Activated CD8-positive, alpha-beta memory T cell treated with anti-CD3 and anti-CD28 coated beads, Interleukin-2, amount 50 U/mL, for 24 hours (primary cell): Measurements from ENCODE around the gene GALK2.

Experiments used
- DNase-seq: peaks from one replicate; pipeline ENCODE4 v3.0.0-alpha.2; 2020; ENCODE audit errors: extremely low read depth

The GALK2 gene

DNA sequence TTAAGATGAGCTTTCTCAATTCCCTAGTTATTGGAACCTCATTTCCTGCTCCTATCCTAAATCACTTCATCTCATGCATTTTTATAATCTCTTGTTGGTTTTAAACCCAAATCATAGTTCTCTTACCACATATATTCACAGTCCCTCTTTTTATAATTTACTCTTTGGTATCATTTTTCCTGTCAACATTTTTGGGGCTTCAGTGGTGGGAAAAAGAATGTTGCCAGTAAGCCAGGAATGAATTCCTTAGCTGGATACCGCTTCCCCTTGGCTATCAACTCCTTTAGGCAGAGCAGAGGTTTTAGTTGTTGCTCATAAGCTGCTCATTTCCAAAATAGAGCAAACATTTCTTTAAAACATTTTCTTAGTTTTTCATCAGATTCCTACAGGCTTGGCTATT, 112.3 kb downstream of the GALK2 start:
- DNase-seq, result no peak

DNA sequence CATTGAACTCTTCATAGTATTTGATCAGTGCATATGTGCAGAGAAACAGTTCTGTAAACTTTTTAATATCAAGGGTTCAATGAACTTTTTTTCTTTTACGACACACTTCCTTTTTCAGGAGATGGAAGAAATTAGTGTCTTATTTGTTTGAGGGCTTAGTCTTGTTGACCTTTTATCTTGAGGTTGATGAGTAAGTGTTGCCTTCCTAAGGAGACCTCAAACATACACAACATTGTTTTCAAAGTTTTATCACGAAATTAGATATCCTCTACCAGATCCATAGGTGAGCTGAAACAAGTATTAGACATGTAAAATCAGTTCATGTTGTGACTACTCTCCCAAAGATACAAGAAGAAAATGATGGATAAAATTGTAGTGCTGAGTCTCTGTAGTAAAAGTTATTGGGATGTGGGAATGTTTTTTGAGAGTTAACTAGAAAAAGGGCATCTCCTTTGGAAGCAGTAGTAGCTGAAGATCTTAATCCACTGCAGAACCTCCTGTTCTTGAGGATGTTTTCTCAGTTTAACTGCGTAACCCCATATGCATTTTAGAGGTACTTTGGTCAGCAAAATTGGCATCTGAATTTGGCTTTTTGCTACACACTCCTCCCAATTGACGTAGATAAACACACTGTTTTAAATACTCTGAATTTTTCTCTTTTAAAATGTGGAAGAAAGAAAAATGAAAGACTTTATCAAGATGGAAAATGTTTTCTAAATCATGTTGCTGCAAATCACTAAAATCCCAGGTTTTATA, 116.8 kb downstream of the GALK2 start:
- DNase-seq, result no peak

DNA sequence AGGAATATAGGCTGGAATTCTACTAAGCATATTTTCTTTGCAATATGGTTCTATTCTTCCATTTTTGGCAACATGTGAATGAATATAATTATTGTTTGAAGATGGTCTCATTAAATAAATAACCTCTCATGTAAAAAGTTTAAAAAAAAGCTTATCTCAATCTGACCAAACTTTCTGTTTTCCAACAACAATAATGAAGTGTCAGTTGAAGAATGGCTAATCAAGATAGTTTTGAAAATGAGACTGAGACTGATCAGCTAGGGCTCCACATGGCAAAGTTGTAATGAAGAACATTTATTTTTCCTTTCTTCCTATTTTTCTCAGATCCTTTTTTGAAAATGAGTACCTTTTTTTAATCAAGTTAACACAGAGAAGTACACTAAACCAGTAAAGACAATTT, 117.4 kb downstream of the GALK2 start:
- DNase-seq, result no peak

DNA sequence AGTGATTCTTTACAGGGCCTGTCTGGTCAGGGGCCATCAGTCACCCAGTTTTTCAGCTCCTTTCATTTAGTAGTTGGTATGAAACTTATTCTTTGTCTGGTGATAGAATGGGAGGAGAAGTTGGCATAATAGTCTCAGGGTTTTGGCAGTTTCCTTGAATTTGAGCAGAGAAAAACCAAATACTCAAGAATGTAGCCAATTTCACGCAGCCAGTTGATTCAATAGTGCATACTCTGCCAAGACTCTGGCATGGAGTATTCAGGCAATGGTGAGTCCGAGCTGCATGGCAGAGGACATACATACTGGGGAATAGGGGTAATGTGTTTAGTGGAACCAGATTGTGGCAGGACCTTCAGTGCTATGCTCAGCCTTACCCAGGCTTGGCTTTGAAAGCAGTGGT, 118.3 kb downstream of the GALK2 start:
- DNase-seq, result no peak

DNA sequence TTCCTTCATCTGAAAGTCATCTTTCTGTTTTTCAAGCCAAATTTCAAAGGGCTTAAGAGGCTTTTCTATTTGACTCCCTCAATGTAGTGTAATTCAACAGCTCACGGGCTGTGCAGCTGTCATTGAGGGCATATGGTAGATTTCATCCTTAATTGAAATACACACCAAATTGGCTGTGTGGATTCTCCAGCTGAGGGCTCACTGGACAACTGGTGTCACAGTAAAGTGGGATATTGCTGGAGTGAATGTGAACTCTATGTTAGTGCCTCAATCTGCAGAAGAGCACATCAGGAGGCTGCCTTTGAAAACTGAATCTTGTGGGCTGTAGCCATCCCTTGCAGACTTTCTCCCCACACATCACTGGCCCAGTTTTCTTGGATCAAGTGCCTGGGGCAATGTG, 120.1 kb downstream of the GALK2 start:
- DNase-seq, result no peak

DNA sequence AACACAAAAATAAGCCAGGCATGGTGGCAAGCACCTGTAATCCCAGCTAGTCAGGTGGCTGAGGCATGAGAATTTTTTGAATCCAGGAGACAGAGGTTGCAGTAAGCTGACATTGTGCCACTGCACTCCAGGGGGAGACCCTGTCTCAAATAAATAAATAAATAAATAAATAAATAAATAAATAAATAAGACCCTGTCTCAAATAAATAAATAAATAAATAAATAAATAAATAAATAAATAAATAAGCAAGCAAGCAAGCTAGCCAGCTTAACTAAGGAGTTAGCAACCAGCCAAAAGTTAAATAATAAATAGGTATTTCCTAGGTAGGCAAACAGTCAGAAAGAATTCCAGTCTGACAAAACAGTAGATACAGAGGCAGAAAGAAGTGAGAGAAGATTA, 123.9 kb downstream of the GALK2 start:
- DNase-seq, result no peak

DNA sequence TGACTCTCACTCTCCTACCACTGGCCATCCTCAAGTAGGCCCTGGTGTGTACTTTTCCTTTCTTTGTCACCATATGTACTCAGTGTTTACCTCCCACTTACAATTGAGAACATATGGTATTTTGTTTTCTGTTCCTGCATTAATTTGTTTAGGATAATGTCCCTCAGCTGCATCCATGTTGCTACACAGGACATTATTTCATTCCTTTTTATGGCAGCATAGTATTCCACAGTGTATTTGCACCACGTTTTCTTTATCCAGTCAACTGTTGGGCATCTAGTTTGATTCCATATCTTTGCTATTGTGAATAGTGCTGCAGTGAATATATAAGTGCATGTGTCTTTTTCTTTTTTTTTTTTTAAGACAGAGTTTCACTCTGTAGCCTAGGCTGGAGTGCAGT, 126.2 kb downstream of the GALK2 start:
- no peak for DNase-seq

DNA sequence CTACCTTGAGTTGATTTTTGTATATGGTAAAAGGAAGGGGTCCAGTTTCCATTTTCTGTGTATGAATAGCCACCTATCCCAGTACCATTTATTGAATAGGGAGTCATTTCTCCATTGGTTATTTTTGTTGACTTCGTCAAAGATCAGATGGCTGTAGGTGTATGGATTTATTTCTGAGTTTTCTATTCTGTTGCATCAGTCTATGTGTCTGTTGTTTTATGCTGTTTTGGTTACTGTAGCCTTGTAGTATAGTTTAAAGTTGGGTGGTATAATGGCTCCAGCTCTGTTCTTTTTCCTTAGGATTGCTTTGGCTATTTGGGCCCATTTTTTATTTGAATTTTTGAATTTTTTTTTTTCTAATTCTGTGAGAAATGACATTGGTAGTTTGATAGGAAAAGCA, 127.5 kb downstream of the GALK2 start:
- DNase-seq, result no peak

DNA sequence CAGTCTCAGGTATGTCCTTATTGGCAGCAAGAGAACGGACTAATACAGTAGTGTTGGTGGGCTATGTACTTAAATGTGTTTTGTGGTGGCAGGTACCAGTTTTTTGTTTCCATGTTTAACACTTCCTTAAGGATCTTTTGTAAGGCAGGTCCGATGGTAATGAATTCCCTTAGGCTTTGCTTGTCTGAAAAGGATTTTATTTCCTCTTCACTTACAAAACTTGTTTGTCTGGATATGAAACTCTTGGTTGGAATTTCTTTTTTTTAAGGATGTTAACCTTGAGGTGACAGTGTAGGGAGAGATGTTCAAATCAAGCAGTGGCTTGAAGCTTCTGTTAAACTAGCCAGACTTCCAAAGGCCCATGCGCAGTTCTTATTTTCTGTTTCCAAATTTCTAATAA, 130.8 kb downstream of the GALK2 start:
- DNase-seq, result no peak

DNA sequence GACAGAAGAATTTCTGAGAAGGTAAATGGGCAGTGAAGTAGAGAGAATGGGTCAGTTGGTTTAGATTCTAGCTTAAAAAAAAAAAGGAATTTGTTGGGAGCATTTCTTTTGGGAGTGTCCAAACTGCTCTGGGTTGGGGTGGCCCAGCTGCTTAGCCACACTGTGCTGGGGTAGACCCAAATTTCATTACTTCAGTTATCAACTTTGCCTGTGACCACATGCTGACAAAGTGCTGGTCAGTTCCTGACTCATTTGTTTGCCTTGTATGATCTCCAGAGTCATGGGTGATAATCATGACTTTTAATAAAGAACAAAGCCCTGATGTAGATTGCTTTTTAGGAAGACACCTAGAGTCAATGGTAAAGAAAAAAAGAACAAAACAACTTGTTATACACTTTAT, 131.5 kb downstream of the GALK2 start:
- no peak for DNase-seq

DNA sequence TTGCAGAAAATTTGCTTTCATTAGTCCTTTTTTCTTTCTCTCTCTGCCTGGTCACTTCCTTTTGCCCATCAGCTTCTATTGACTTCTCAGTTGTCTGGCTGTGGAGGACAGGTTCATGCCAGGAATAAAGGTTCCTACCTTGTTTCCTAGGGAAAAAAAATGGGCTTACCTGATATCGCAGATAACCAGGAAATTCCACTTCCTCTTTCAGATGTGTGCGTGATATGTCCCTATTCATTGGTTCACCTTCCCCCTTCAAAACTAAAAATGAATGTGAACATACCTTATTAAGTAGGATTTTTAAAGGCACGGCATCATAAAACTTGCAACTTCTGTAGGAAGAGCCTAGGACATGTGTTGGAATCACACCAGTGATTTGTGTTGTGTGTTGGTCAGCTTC, 133.0 kb downstream of the GALK2 start:
- DNase-seq, result no peak

DNA sequence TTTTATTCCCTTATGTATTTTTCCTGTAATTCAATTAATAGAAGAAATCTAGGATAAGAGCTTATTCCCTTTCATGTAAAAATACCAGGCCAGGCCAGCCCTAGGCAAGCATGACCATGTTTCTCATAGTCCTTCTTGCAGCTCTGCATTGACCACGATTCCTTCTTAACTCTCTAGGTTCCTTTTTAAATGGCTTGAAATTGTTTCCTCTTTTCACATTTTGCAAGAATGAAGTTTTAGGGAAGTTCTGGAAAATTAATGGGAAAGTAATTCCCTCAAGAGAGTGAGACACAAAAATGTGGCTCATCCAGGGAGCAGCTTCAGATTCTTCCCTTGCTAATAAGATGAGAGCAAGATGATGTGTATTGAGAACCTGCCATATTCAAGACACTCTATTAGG, 136.5 kb downstream of the GALK2 start:
- no peak for DNase-seq

DNA sequence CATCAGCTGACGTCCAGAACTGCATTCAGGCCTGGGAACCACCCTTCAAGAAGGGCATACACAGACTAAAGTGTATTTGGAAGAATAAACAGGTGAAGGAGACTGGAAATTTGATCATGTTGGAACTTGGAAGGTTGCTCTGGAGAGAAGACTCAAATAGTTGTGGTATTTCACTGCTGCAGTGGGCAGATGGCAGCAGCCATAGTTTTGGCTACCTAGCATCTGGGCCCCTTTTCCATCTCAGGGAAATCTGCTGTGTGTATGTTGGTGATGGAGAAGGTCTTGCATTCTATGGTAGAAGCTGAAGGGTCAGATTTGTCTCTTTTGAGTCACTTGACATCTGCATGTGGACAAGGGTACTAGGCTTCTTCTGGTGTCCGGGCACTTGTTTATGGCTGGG, 138.6 kb downstream of the GALK2 start:
- no peak for DNase-seq

DNA sequence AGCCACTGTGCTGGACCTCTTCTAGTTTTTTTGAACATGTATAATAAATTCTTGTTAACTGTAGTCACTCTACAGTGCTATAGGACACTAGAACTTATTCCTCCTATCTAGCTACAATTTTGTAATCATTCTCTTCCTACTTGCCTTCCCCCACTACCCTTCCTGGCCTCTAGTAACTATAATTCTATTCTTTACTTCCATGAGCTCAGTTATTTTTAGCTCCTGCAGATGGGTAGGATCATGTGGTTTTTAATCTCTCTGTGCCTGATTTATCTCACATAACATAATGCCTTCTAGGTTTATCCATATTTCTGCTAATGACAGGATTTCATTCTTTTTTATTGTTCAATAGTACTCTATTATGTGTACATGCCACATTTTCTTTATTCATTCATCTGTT, 139.8 kb downstream of the GALK2 start:
- DNase-seq, result no peak

DNA sequence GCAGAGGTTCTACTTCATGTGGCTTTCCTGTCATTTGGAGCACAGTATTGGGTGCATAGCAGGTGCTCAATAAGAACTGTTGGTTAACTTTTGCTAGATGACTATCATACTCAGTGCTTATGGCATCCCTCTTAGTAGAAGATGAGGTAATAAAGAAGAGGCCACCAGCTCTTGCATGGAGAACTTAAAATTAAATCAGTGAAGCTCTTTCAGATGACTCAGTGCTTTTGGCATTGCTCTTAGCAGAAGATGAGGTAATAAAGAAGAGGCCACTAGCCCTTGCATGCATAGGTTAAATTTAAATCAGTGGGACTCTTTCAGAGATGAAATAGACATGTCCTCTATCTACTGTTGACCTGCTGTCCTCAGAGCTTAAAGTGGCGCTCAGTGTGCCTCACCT, 143.6 kb downstream of the GALK2 start:
- no peak for DNase-seq

DNA sequence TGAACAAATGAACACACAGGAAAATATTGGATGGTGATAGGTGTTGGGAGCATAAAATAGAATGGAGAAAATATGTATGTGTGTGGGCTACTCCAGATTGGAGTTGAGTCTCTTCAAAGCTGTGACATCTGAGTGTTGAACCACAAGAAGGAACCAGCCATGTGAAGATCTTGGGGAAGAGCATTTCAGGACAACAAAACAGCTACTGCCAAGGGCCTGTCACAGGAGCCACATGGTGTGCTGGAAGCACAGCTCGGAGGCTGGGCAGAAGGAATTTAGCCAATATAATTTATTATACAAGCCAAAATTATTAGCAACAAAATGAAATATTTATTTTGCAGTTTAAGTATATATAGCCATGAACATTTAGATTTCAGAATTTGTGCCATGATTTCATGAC, 144.7 kb downstream of the GALK2 start:
- DNase-seq, result no peak

DNA sequence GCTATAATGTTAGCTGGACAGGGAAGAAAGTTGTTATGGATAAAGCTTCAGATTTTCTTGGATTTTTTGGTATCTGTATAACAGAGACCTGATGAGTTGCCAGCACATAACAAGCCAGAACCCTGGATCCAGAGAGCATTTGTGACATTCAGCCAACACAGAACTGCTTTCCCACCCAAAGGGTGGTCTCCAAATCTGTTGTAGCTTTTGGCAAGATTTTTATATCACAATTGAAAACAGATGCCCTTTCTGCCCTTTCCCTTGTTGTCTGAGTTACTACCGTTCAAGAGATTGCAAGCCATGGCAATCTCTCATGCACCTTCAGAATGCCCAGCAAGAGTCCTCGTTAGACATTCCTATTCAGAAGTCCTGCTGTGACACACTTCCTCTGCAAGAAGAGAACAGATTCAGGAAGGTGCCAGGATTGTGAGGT, 145.4 kb downstream of the GALK2 start:
- no peak for DNase-seq

DNA sequence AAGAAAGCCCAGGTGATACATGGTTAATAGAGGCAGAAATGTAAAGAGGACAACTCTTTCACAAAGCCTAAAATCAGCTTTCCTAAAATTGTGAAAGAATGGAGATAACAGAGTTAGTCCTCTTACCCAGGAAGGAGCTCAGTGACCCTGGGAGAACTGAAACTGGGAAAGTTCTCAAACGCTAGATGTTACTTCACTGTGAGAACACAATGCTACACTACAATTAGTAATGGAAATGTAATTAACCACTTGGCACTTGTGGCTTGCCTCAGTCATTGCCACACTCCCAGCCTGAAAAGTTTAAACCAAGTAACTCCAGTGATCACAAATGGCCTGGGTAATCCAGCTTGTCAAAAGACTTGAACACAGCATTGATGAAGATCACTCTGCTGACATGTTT, 150.3 kb downstream of the GALK2 start:
- DNase-seq, result no peak

DNA sequence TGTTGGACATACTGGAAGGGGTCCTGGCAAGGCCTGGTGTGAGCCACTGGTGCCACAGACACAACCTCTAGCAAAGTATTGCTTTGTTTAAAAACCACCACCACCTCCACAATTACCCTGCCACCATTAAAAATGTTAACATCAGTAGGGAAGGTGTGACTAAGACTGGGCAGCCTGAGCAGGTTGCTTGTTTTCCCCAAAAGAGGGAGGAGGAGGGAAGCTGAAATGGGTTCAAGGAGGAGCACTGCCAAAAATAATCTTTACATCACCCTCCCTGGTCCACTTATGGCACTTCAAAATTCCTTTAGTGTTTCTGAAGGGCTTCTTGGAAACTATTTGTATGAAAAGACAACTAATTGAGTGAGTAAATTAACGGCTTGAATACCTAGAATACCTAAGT, 153.2 kb downstream of the GALK2 start:
- DNase-seq, result no peak

DNA sequence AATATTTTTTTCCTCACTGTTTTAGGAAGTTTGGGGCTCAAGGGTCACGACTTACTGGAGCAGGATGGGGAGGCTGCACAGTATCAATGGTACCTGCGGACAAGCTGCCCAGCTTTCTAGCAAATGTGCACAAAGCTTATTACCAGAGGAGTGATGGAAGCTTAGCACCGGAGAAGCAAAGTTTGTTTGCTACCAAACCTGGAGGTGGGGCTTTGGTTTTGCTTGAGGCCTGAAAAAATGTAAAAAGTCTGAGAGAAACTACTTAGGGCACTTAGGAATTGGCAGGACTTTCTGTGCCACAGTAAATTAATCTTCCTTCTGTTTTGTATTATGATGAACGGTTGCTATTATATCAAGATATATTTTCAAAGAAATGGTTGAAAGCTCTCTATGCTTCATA, 157.9 kb downstream of the GALK2 start:
- no peak for DNase-seq

DNA sequence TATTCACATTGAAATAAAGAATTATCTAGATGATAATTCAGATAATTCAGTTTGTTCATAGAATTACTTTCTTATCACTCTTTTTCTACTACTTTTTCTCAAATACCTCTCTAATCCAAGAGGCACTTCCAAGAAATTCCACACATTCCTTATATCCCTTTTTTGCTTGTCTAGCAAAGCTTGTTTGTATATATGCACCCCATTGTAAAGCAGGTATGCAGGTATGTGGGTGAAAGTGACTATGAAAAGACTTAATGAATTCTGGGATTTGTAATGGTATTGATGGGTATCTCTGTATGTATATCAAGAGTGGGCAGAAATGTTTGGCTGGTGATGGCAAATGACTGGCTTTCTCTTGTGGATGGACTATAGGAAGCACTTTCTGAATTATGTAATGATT, 158.9 kb downstream of the GALK2 start:
- no peak for DNase-seq

DNA sequence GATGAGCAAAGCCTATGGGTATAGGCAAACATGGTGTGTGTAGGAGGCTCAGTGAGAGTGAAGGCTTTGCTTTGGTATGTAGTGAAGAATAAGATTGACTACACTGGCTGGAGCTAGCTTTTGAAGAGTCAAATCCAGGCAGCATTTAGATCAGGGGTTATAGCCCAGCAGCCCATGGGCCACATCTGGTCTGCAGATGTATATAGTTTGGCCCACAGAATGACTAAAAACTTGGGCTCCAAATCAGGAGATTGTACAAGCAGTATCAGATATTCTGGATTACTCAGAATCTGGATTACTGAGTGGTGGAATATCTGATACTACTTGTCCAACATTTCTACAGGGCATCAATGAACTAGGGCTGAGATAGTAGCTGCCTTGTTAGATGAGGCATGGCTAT, 160.1 kb downstream of the GALK2 start:
- DNase-seq, result no peak

DNA sequence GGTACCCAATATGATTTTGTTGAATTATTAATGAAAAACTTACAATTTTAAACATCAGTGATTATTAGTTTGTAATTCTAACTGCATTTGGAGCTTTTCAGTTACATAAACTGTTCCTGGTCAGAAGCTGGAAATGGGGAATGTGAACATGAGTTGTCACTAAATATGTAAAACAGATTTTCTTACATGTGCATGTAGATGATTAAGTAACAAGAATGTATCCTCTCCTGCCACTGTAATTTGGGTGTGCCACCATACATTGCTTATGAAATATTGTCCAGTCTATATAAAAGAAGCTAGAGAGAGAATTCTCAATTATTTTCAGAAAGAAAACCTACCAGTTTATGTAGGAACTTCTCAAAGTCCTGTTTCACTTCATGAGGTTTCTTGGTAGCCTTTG, 161.4 kb downstream of the GALK2 start:
- DNase-seq, result no peak

DNA sequence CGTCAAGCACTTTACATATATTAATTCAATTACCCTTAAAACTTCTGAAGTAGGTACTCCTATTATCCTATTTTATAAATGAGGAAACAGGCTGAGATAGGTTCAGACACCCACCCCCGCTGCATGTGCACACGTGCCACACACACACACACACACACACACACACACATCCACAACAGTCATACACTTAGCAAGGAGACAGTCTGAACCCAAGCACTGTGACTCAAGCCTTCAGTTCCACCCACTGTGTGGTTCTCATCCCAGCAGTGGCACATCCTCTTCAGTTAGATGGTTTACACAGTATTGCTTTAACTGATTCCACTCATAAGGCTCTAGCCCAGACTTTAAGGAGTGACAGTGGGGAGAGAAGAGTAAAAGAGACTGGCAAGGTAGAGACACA, 161.9 kb downstream of the GALK2 start:
- no peak for DNase-seq
